Activated naive CD4-positive, alpha-beta T cell treated with anti-CD3 and anti-CD28 coated beads, Interleukin-2, amount 10 ng/mL, durations not matched to agents 5 hours and 36 hours (primary cell): Measurements from ENCODE around the gene ZNF185. TPM values are rescaled to one million over a fixed set of nuclear protein-coding genes. Genes with fewer than 3 reads are reported as not detected.

Experiments
- total RNA-seq, 2 experiments: library from RNA; stranded (reverse); gene quantifications; one replicate each; pipeline ENCODE4 v1.2.3, GENCODE V29; 2021

The ZNF185 gene
- total RNA-seq: under 1 TPM; 0.50 to 0.70 TPM

GRCh38 chrX:152897222-152898131 is at the start of gene ZNF185:
TSS of gene ZNF185 (plus strand) at chrX:152898067. CDS start at chrX:152914490, 16,423 bp downstream.

Other genes with a start within 250 kb of the ZNF185 start
- gene MAGEA3, start 199.3 kb upstream of the ZNF185 start, total RNA-seq: not detected
- not detected for gene CSAG2, start 188.8 kb upstream of the ZNF185 start, total RNA-seq
- gene MAGEA2B, start 183.4 kb upstream of the ZNF185 start, total RNA-seq: not detected
- not detected for gene CSAG1, start 164.3 kb upstream of the ZNF185 start, total RNA-seq
- gene MAGEA12, start 164.3 kb upstream of the ZNF185 start, total RNA-seq: not detected
- gene MAGEA2, start 144.2 kb upstream of the ZNF185 start, total RNA-seq: not detected
- gene CSAG3, start 138.8 kb upstream of the ZNF185 start, total RNA-seq: not detected
- not detected for gene MAGEA6, start 128.4 kb upstream of the ZNF185 start, total RNA-seq
- gene CETN2, start 67.3 kb upstream of the ZNF185 start, total RNA-seq: 1 to 10 TPM; 7.3 to 8.4 TPM
- 10 to 100 TPM; 14.7 TPM for gene NSDHL, start 67.0 kb upstream of the ZNF185 start, total RNA-seq
- under 1 TPM; 0.12 to 0.15 TPM for gene PNMA5, start 96.0 kb downstream of the ZNF185 start, total RNA-seq
- 1 to 10 TPM; 4.9 to 5.5 TPM for gene PNMA3, start 158.4 kb downstream of the ZNF185 start, total RNA-seq
- under 1 TPM; 0.68 to 0.89 TPM for gene PNMA6A, start 174.4 kb downstream of the ZNF185 start, total RNA-seq